Stimulated activated CD4-positive, alpha-beta T cell treated with anti-CD3 and anti-CD28 coated beads, TNF-alpha, amount 100 ng/mL, for 48 hours (primary cell): ENCODE data around the gene RABL6.
"Not testable (repeated sequence)": the region's sequence is repeated elsewhere in the genome, so short reads cannot be mapped to it uniquely, and the experiment has no call there.

Experiments
- DNase-seq, 3 donors: peaks; one replicate each; pipeline ENCODE4 v3.0.0-alpha.2; 2020; ENCODE audit warnings: low read depth in 3 of 3

RABL6 gene

GRCh38 chr9:136882109-136882946, 74.6 kb downstream of the RABL6 start:
- DNase-seq: peak; percentile 81 to 92 (median 86)

- not testable (repeated sequence) for DNase-seq
Observed at GRCh38 chr9:136882947-136883283, 75.2 kb downstream of the RABL6 start.

- not testable (repeated sequence) for DNase-seq
Observed at GRCh38 chr9:136883670-136884069, 75.9 kb downstream of the RABL6 start.

GRCh38 chr9:136885950-136886578, 78.3 kb downstream of the RABL6 start, which contains the start of gene TRAF2:
TSS of gene TRAF2 (plus strand) at chr9:136886516. CDS start at chr9:136898741, 12,225 bp downstream.
- DNase-seq: peak; percentile 93 to 96 (median 96)

- no peak for DNase-seq
Observed at GRCh38 chr9:136886610-136887597, 79.2 kb downstream of the RABL6 start.

DNA sequence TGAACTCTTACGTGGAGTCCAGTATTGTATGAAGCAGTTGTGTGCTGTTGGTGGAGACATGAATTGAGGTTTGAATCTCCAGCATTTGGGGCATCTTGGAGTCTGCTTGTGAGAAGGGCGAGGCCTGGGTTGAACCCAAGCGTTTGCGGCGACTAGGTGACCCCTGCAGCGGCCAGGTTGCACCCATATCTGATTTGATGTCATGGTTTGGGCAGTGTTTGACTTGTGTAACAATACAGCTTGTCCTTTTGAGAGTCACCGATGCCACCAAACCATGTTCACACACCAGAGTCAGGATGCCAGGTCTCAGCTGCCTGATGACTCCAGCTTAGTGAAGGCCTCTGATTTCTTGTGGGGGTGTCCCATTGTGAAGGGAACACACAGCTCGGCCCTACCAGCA, 80.7 kb downstream of the RABL6 start:
- DNase-seq: no peak

GRCh38 chr9:136889858-136890257, 82.1 kb downstream of the RABL6 start:
- no peak for DNase-seq

DNA sequence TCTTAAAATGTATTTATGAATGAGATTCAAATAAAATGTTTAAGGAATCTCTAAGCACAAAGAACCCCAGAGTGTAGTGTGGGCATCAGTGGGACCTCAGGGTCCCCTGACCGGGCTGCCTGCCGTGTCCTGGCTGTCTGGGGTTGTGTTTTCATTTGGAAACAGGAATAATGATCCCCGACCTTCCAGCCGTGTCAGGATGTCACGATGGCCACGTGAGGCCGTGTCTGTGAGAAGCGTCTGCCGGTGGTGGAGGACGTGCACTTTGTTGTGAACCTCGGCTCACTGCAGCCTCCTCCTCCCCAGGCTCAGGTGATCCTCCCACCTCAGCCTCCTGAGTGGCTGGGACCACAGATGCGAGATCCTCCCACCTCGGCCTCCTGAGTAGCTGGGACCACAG, 82.9 kb downstream of the RABL6 start:
- DNase-seq: no peak
